Measurements from ENCODE around the gene FAM174C. TPM values are rescaled to one million over a fixed set of nuclear protein-coding genes. Genes with fewer than 3 reads are reported as not detected.
A peak's percentile ranks its signal among the peaks of the same experiment; 100 is the strongest.

FAM174C gene
- total RNA-seq, 2 donors from 2014 or later = 59.8 to 69.1 TPM

DNA sequence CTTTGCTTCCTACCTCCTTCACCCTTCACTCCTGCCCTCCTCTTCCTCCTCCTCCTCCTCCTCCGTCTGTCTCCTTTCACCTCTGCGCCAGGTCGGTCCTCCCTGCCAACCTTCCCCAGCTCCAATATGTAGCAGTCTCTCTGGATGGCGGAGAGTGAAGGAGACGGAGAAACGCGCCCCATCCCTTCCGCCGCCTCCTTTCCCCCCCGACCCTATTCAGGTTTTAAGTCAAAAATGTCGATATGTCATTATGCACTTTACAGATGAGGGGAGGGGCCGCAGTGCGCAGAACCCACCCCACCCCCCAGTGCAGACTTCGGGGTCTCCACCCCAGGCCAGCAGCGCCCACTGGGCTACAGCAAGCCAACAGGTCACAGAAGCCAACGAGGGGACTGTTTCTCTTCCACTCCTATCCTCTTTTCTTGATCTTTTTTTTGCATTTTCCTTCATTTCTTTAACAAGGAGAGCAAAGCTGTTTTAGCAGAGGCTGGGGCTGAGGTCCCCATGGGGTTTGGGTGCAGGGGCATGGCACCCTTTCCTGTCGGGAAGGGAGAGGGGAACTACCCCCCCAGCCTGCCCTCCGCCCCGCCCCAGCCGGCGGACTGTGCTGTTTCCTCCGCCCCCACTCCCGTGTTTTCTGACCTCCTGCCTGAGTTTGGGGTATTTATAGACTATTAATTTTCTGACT, 17.7 kb upstream of the FAM174C start:
- Mint-ChIP-seq H3K4me1 (ENCODE audit: low read depth) (peaks cover 52% of the 10 kb centered on the region), H3K27me3 (ENCODE audit: low read depth) (no peaks in the 10 kb centered on the region), H3K4me3 (peak overlapping the region; percentile 93 to 95), H3K36me3 (ENCODE audit: insufficient read depth in 2 of 2) (peaks cover 1 to 18% of the 10 kb centered on the region in 2 donors), H3K27ac (peak overlapping the region; percentile 83), H3K9me3 (no peaks in the 10 kb centered on the region)
- ATAC-seq (replicated peaks in 1 of 2) = no peak
- DNase-seq = no peak

DNA sequence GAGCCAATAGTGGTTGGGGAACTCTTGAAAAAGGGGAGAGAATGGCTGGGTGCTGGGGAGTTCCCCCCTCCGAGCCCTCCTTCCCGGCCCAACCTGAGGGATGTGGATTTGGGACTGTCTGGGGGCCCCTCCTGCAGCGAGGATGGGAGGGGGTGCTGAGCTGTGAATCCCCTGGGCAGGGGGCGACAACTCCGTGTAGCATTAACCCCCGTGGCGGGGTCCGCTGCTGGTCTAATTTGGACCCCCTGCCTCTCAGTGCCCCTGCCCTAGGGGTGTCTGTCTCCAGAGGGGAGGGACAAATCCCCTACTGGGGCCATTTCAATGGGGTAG, 17.2 kb upstream of the FAM174C start:
- H3K4me3 Mint-ChIP-seq = peak overlapping the region; percentile 93 to 95
- H3K9me3 Mint-ChIP-seq = no peaks in the 10 kb centered on the region
- DNase-seq (no peak), ATAC-seq (replicated peaks in 1 of 2) (no peak)
- H3K36me3 Mint-ChIP-seq (ENCODE audit: insufficient read depth in 2 of 2) = peaks cover 1 to 18% of the 10 kb centered on the region in 2 donors
- no peaks in the 10 kb centered on the region for H3K27me3 Mint-ChIP-seq (ENCODE audit: low read depth)
- peaks cover 56% of the 10 kb centered on the region for H3K4me1 Mint-ChIP-seq (ENCODE audit: low read depth)
- peak overlapping the region; percentile 83 for H3K27ac Mint-ChIP-seq

DNA sequence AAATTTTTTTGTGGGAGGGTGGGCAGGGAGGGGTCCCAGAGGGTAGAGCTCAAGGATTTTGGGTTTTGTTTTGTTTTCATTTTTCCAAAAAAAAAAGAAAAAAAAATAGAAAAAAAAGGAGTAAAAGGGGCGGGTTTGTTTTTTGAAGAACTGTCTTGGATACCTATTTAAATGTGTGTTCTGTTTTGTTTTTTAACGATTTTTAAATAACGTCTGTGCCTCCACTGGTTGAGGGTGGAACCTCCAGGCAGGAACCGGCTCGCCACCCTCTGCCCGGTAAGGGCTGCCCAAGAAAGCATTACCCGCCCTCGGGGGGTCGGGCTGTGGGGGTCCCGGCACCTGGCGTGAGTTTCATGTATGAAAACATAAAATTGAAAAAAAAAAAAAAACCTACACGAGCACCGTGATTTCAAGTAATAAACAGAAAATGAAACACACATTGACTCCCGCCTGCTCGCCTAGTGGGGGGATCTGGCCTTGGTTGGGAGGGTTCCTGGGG, 16.6 kb upstream of the FAM174C start:
- H3K4me1 Mint-ChIP-seq (ENCODE audit: low read depth) = peaks cover 54% of the 10 kb centered on the region
- H3K9me3 Mint-ChIP-seq = no peaks in the 10 kb centered on the region
- ATAC-seq (replicated peaks in 1 of 2) = no peak
- peak overlapping the region; percentile 87 for H3K27ac Mint-ChIP-seq
- peak overlapping the region; percentile 93 to 95 for H3K4me3 Mint-ChIP-seq
- DNase-seq = no peak
- no peaks in the 10 kb centered on the region for H3K27me3 Mint-ChIP-seq (ENCODE audit: low read depth)
- peaks cover 0 to 13% of the 10 kb centered on the region in 2 donors for H3K36me3 Mint-ChIP-seq (ENCODE audit: insufficient read depth in 2 of 2)

DNA sequence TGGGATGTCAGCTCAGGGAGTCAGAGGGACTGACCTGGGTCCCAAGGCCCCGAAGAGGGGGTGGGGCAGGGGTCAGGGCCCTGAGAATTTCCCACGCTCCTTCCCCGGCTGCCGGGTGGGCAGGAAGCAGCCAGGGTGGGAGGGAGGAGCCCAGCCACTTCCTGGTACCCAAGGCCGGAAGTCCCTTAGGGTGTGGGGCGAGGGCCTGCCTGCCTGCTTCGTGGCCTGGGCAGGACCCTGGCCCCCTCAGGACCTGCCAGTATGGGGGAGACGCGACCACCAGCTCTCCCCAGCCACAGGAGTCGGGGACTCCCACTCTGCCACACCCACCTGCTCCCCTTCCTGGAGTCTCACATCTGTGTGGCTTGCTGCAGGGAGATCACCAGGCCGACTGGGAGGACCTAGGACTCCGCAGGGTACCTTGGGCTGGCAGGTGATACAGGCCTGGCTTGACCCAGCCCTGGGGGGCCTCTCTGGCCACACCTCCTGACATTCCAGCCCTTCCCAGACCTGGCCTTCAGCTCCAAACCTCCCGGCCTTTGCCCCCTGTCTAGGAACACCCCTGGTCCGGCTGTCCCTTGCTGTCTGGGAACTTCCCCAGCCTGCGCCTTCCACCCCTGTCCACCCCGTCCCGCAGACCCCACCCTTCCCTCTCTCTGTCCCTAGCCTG, 16.0 kb upstream of the FAM174C start:
- Mint-ChIP-seq H3K4me3 (peak overlapping the region; percentile 93 to 95), H3K9me3 (no peaks in the 10 kb centered on the region), H3K27me3 (ENCODE audit: low read depth) (no peaks in the 10 kb centered on the region), H3K36me3 (ENCODE audit: insufficient read depth in 2 of 2) (peaks cover 0 to 15% of the 10 kb centered on the region in 2 donors), H3K4me1 (ENCODE audit: low read depth) (peaks cover 54% of the 10 kb centered on the region), H3K27ac (peak overlapping the region; percentile 90)
- ATAC-seq (replicated peaks in 1 of 2) (peak; percentile 41 to 50), DNase-seq (peak; percentile 78 to 82)

DNA sequence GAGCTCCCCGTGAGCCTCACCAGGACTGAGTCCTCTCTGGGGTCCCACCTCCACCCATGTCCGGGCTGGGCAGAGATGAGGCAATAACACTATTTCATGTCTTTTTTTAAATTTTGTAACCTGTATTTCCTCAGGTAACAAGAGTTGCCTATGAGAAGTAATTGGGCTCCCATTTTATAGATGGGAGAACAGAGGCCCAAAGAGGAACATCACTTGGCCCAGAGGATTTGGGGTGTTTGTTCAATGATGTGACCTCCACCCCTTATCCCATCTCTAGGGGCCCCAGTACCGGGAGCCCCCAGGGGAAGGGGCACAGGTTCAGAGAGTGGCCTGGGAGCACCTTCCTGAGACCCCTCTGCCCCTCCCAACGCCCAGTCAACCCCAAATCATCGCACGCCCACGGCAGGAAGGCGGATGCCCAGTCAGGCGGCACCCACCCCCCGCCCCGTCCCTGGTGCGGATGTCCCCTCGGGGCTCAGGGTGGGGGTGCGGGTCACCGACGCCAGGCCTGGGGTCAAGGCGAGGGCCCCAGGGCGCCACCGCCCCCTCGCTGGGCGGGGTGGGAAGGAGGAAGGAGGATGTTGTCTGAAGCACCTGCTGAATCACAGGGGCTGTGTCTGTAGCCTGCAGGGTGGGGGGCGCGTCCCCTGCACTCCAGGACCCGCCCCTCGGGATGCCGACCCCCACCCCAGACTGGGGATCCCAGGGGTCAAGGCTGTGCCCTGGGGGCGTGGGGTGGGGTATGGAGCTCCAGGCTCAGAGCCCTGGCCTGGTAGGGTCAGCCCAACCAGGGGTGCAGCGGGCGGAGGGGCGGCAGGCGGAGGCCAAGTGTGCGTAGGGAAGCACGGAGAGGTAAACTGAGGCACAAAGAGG, 15.2 kb upstream of the FAM174C start:
- H3K27ac Mint-ChIP-seq = peak overlapping the region; percentile 90
- H3K36me3 Mint-ChIP-seq (ENCODE audit: insufficient read depth in 2 of 2) = peaks cover 0 to 12% of the 10 kb centered on the region in 2 donors
- peak; percentile 73 to 78 for DNase-seq
- no peaks in the 10 kb centered on the region for H3K9me3 Mint-ChIP-seq
- peaks cover 51% of the 10 kb centered on the region for H3K4me1 Mint-ChIP-seq (ENCODE audit: low read depth)
- H3K27me3 Mint-ChIP-seq (ENCODE audit: low read depth) = no peaks in the 10 kb centered on the region
- peak; percentile 38 to 44 for ATAC-seq (replicated peaks in 1 of 2)
- peak overlapping the region; percentile 93 to 95 for H3K4me3 Mint-ChIP-seq

DNA sequence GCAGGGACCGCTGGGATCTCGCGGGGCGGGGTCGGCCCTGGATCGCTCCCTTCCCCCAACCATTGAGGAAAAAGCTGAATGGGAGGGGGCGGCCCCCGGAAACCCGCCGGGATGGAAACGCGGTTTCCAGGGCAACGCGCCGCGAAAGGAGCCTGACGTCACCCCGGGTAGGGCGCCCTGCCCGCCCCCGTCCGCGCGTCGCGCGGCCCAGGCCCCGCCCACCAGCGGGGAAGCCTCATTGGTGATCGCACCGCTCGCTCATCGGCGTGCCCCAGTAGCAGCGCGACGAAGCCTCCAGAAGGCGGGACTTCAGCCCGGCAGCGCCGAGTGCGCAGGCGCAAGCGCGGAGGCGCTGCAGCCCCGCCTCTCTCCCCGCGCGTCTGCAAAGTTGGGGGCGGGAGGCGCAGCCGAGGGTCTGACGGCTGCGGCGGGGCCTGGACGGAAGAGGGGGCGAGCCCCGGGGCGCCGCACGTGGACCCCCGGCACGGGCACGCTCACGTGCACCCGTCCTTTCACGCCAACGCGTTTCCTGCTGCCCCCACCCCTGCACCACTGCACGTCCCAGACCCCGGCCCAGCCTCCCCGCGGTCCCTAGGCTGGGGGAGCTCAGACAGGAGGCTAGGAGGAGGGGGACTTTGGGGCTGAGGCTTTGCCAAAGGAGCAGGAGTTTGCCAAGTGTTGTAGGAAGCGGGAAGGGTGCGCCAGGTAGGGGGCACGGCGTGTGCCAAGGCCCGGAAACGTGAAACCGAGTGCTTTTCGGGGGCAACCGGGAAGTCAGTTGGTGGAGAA, 14.4 kb upstream of the FAM174C start:
- peak overlapping the region; percentile 90 for H3K27ac Mint-ChIP-seq

DNA sequence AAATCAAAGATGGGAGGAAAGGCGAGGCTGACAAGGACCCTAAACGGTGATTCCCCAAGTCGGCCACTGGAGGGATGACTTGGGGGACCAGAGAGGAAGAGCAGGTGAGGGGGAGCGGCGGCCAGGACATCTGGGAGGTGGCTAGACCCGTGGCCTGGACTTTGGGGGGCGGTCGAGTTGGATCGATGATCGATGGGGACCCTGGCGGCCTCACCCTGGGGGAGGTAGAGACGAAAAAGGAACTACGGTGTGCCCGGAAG, 13.9 kb upstream of the FAM174C start:
- Mint-ChIP-seq H3K36me3 (ENCODE audit: insufficient read depth in 2 of 2) (peaks cover 0 to 6% of the 10 kb centered on the region in 2 donors), H3K9me3 (no peaks in the 10 kb centered on the region), H3K4me3 (peak overlapping the region; percentile 93 to 98), H3K4me1 (ENCODE audit: low read depth) (peaks cover 59% of the 10 kb centered on the region), H3K27me3 (ENCODE audit: low read depth) (no peaks in the 10 kb centered on the region), H3K27ac (peak overlapping the region; percentile 90)
- ATAC-seq (replicated peaks in 1 of 2) (no peak), DNase-seq (no peak)

More for the DNA sequence above, 14.4 kb upstream of the FAM174C start:
- H3K4me1 Mint-ChIP-seq (ENCODE audit: low read depth) = peaks cover 57% of the 10 kb centered on the region
- peak overlapping the region; percentile 93 to 98 for H3K4me3 Mint-ChIP-seq
- no peaks in the 10 kb centered on the region for H3K27me3 Mint-ChIP-seq (ENCODE audit: low read depth)
- ATAC-seq (replicated peaks in 1 of 2) (peak; percentile 84), DNase-seq (peak; percentile 98 to 99)
- peaks cover 0 to 10% of the 10 kb centered on the region in 2 donors for H3K36me3 Mint-ChIP-seq (ENCODE audit: insufficient read depth in 2 of 2)
- H3K9me3 Mint-ChIP-seq = no peaks in the 10 kb centered on the region

DNA sequence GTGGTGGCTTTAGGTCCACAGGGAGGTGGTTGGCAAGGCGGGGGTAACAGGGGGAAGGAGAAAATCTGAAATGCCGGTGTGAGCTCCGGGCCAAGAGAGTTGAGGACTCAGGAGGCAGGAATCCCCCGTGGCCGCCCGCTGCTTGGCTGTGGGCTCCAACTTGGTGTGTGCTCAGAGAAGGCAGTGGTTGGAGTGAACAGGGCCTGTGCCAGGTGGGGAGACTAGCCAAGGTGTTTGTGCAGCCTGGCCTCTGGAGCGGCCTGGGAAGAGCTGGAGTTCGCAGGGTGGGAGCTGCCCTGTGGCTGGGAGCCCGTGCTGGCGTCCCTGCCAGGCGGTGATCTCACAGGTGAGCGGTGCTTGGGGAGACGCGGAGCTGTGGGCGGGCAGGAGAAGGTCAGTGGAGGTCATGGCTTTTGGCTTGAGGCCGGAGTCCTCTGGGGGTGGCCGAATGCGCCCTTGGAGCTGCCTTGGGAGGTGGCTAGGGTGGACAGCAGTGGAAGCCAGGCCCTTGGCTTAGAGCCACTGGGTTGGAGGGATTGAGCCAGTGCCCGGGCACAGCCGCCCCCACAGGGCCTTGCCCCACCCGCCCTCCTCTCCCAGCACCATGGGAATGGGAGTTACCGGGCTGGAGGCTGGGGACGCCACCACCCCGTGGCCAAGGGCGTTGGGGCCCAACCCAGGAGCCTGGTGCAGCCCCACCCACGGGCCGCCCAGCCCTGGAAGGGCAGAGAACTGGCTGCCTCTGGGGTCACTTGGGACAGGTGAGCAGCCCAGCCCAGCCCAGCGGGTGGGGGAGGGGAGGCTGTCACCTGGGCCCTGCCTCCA, 13.3 kb upstream of the FAM174C start:
- Mint-ChIP-seq H3K36me3 (ENCODE audit: insufficient read depth in 2 of 2) (peaks cover 0 to 6% of the 10 kb centered on the region in 2 donors), H3K27ac (peak overlapping the region; percentile 90), H3K27me3 (ENCODE audit: low read depth) (no peaks in the 10 kb centered on the region), H3K4me3 (peak overlapping the region; percentile 93 to 98), H3K4me1 (ENCODE audit: low read depth) (peaks cover 59% of the 10 kb centered on the region), H3K9me3 (no peaks in the 10 kb centered on the region)
- ATAC-seq (replicated peaks in 1 of 2) = no peak
- peak in 1 of 2 donors; percentile 46 for DNase-seq

DNA sequence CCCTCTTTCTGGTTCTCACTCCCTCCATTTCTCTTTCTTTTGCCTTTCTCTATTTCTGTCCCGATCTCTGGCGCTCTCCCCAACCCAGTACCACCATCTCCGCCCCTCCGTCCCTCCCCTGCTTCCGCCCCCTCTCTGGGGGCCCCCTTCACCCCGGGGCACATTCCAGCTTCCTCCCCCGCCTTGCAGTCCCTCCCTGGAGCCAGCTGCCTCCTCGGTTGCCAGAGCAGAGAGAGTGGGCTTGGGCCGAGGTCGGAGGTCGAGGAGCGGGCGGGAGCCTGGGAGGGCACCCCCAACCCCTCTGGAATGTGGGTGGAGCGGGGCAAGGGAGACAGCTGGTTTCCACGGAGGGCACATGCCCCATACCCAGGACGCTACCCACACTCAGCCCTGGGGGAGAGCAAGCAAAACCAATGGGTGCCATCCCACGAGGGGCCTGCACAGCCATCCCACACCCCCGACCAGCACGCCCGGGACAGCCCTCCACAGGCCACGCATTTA, 12.7 kb upstream of the FAM174C start:
- Mint-ChIP-seq H3K27me3 (ENCODE audit: low read depth) (no peaks in the 10 kb centered on the region), H3K36me3 (ENCODE audit: insufficient read depth in 2 of 2) (peaks cover 0 to 5% of the 10 kb centered on the region in 2 donors), H3K4me1 (ENCODE audit: low read depth) (peaks cover 61% of the 10 kb centered on the region), H3K9me3 (no peaks in the 10 kb centered on the region), H3K4me3 (peak overlapping the region; percentile 75 to 79), H3K27ac (no peak overlapping the region)
- DNase-seq (no peak), ATAC-seq (replicated peaks in 1 of 2) (no peak)

DNA sequence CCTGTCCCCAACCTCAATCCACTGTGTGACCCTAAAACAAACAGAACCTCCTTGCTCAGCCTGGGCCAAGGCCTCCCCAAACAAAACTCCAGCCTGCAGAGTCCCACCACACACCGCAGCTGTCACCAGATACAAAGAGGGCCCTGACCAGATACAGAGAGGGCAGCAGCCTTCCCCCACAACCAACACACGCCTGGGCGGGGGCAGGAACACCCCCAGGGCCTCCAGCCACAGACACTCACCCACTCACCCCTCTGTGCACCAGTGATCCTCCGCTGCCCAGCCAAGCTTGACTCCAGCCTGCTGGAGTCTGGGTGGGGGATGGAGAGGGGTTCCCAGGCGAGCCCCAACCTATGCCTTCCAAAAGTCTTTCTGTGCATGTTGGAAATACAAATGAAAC, 12.1 kb upstream of the FAM174C start:
- H3K4me1 Mint-ChIP-seq (ENCODE audit: low read depth) = peaks cover 61% of the 10 kb centered on the region
- H3K4me3 Mint-ChIP-seq = peak overlapping the region; percentile 75 to 79
- H3K27ac Mint-ChIP-seq = peak overlapping the region; percentile 80
- no peaks in the 10 kb centered on the region for H3K27me3 Mint-ChIP-seq (ENCODE audit: low read depth)
- peaks cover 0 to 4% of the 10 kb centered on the region in 2 donors for H3K36me3 Mint-ChIP-seq (ENCODE audit: insufficient read depth in 2 of 2)
- ATAC-seq (replicated peaks in 1 of 2) (no peak), DNase-seq (no peak)
- H3K9me3 Mint-ChIP-seq = no peaks in the 10 kb centered on the region

DNA sequence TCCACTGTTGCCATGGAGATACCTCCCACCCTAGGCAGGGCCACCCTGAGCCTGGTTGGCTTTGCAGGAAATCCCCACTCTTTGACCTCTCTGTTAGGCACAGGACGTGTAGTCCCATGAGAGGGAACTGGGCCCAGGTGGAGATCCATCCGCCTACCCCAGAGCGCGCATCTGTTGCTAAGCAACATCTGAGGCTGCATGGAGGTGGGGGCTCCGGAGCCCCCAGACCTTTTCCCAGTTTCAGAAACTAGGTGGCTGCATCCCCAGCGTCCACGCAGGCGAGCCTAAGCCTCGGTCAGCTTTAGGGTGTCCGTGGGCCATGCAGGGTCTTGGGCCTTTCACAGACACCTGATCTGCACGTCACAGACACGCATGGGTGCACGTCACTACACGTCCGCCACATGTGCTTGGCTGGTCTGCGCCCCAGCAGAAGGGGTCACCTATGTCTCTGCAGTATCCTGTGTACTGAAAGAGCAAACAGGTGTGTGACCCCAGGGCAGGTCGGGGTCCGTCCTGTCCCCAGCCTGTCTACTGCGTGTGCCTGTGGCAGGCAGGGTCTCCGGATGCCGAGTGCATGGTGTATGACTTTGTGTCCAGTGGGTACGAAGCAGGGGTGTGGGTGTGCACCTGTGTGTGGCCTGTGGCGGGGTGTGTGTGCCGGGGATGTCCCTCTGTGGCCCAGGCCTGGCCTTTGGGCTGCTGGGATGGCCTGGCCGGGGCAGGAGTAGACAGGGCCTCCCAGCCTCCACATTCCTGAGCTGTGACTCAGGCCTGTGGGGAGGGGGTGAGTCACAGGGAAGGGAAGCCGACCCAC, 10.3 kb upstream of the FAM174C start:
- ATAC-seq (replicated peaks in 1 of 2) (no peak), DNase-seq (no peak)
- Mint-ChIP-seq H3K27me3 (ENCODE audit: low read depth) (no peaks in the 10 kb centered on the region), H3K36me3 (ENCODE audit: insufficient read depth in 2 of 2) (peaks cover 2 to 4% of the 10 kb centered on the region in 2 donors), H3K4me1 (ENCODE audit: low read depth) (peaks cover 55% of the 10 kb centered on the region), H3K4me3 (peak overlapping the region; percentile 61 to 64), H3K9me3 (no peaks in the 10 kb centered on the region), H3K27ac (no peak overlapping the region)
